Measurements from ENCODE around the gene KLRG1.

GRCh38 chr12:8996682-8997405 lies 7.5 kb downstream of the KLRG1 start:
- TF ChIP-seq CTCF (IDR thresholded peaks at IDR 0.05 in 8 of 11, conservative IDR thresholded peaks at IDR 0.05 in 3 of 11) (no peak), POLR2A (IDR thresholded peaks at IDR 0.05) (no peak)
